Measurements from ENCODE around the gene S1PR3.

The S1PR3 gene

DNA sequence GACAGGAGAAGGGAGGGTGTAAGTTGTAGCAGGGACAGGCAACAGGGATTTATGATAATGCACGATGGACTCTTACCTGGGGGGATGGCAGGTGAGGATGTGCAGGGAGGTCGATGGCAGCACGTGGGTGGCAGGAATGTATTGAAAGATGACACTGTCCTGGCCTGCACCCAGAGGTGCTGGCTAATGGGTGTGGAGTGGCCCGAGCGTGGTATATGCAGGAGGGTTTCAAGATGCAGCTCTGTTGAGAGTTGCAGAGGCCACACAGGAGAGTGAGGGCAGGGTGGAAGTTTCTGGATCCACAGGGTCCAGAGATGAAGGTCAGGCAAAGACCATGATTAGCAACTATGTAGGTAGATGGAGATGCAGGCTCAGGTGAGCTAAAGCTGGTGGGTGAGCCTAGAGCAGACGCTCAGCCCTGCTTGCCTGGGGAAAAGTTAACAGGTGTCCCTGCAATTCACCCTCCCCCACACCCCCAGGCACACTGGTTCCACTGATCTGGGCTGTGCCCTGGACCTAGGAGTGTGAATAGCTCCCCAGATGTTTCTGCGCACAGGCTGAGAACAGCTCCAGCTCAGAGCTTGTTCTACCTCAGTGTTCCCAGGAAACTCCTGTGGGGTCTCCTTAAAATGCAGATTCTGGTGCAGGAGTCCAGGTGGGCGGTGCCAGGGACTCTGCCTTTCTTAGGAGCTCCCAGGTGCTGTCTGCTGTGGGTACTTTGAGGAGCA lies 21.5 kb upstream of the S1PR3 start:
- no peak for DNase-seq (ENCODE audit: low spot score)

DNA sequence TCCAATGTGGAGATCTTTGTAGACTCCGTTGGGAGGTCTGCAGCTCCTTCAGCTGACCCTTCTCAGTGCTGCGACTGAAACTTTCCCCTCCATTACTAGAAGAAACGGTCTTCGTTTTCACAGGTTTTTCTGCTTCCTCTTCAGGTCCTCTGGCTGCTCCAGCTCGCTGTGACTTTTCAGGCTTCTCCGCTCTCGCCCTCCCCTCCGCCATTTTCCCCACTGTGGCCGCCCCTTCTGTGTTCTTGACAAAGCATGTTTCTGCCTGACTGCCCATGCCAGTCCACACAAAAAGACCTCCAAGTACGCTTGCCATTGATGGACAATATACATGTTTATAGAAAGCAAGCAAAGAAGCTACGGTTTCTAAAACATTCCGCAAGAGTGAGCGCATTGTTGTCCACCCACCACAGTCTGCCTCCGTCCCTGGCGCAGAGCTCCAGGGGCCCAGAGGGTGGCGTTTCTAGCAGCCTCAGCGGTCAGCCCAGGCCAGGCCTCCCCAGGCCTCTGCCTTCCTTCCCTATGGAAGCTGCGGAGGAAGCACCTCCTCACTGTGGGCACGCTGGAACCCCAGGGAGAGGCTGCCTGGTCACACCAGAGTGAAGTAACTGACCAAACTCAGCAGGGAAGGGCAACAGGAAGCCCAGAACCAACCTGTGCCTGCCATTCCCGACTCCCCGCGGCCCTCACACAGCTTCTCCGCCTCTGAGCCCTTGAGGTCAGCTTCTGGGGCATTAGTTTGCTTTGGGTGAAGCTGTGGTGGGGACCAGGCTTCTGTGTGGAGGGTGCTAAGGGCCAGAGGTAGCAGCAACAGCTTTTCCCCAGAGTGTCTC lies 19.9 kb upstream of the S1PR3 start:
- no peak for DNase-seq (ENCODE audit: low spot score)

DNA sequence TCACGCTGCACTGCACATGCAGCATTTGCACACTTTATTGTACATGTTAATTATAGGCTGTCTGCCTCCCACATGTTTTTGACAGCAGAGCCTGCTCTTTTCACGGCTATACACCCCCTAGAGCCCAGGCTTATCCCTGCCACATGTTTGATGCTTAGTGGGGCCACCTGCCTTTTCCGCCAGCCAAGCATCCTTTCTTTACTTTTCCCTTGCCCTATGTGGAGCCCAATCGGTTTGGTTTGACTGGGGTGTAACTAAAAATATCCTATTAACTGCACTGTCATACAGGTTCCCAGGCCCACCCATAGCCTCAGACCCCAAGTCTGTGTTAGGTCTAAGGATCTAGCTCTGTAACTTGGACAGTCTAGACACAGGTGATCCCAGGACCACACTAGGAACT lies 18.9 kb upstream of the S1PR3 start:
- no peak for DNase-seq (ENCODE audit: low spot score)

DNA sequence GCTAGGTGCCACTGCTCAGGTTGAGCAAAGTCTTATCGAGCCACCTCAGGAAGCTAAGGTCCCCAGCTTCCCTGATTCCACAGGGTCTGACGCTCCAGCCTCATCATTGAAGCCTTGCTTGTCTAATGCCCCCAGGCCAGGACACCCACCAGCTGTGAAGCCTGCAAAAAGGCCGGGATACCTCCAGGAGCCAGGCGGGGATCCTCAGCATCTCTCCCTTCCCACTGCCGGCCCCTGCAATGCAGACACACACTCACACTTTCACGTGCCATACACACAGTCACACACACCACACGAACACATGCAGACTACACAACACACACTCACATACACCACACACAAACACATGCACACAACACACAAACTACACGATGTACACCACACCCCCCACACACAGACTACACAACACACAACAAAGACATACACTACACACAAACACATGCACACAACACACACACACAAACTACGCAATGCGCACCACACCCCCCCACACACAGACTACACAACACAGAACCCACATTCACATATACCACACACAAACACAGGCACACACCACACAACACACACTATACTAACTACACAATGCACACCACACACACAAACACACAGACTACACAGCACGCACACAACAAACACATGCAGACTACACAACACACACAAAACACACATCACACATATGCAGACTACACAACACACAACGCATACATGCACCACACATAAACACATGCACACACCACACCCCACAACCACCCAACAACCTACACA lies 17.8 kb upstream of the S1PR3 start:
- no peak for DNase-seq (ENCODE audit: low spot score)

GRCh38 chr9:88974641-88975040 lies 16.6 kb upstream of the S1PR3 start:
- no peak for DNase-seq (ENCODE audit: low spot score)

DNA sequence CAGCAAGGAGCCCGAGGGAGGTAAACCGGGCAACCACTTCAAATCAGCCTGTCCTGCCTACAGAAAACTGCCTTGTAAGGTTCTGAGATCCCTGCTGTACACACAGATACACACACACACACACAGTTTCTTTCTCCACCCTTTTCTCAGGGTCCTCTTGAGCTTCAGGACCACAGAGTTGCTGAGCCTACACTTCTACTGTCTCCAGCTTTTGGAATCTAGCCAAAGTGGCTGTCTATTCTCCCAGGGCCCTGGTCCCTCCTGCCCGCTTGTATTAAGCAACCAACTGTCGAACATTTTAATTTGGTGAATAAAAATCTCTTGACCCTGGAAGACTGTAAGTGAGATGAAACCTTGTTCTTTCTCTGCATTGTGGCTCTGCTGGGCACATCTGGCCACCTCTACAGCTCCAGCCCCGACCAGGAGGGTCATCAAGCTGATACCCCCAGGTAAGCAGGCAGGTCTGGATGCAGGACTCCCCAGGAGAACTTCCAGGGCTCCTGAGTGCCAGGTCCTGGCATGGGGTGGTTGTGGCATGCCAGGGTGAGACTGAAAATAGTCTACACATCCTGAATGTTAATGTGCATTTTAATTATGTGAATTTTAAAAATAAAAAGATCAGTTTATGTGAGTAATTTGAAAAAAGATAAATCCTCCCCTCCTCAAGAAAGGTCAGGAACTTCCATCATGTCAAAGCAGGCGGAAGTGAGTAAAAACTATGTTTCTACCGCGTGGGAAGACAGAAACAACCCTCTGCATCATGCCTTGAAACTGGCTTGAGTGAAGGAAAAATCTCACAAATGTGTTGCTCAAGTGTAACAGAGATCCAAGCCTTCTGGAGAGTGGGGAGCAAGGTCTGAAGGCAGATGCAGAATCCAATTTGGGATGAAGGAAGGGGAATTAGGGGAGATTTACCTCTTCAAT lies 15.0 kb upstream of the S1PR3 start:
- no peak for DNase-seq (ENCODE audit: low spot score)

- no peak for DNase-seq (ENCODE audit: low spot score)
Observed at GRCh38 chr9:88976890-88977257, 14.4 kb upstream of the S1PR3 start.

DNA sequence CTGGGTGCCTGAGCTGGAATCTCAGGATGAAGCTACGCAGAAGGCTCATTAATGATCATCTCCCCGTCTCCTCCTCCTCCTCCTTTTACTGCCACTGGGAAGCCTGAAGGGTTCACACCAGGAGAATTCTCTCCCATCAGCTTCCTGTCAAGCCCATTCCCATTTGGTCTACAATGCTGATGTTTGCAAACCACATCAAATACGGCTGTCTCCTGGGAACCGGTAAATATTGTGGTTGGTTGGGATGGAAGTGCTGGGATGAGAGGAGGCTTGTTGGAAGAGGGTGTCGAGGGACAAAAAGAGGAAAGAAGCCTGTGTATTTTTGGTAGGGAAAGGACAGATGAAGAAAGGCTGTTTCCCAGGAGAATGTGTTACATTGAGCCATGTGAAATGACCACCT lies 13.2 kb upstream of the S1PR3 start:
- DNase-seq (ENCODE audit: low spot score) = no peak

GRCh38 chr9:88979021-88979420 lies 12.2 kb upstream of the S1PR3 start:
- DNase-seq (ENCODE audit: low spot score) = no peak

DNA sequence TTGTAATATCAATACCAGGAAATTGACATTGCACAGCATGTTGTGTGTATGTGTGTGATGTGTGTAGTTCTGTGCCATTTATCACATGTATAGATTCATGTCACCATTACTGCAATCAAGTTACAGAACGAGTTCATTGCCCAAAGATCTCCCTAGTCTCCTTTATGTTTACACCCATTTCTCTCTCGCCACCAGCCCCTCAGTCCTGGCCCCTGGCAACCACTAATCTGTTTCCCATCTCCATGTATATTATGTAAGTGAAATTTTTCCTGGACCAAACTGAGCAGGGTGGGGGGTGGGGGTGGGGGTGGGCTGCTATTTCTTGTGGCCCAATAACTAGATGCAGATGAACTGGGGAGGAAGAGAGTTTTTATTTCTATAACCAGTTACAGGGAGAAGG lies 11.5 kb upstream of the S1PR3 start:
- DNase-seq (ENCODE audit: low spot score) = no peak

- no peak for DNase-seq (ENCODE audit: low spot score)
Observed at GRCh38 chr9:88980740-88981203, 10.5 kb upstream of the S1PR3 start.

DNA sequence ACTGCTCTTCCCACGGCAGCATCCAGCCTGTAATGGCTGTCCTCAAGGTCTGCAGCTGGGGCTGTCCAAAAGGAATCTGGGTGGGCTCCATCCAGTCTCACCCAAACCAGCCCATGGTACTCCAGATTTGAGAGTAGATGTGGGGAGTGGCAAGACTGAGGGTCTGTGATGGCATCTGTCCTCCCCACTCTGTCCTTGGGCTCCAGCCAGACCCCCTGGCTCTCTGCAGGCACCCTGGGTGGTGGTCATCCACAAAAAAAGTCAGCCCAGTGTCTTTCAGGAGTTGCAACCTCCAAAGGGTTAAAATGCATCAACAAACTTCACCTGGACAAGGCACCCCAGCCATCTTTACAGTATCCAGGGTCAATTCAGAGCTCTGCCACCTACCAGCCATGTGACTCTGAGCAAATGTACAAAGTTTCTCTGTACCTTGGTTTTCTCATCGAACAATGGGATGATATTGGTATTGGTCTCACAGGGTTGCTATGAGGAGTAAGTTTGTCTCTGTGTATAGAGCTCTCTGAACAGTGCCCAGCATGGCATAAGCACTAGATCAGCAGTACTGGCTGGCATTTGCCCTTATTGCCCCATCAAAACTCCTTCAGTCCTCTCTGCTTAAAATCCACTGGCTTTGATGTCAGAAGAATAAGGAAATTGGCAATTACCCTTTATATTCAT lies 7.3 kb upstream of the S1PR3 start:
- no peak for DNase-seq (ENCODE audit: low spot score)

GRCh38 chr9:88984543-88984883 lies 6.8 kb upstream of the S1PR3 start:
- DNase-seq (ENCODE audit: low spot score) = no peak

DNA sequence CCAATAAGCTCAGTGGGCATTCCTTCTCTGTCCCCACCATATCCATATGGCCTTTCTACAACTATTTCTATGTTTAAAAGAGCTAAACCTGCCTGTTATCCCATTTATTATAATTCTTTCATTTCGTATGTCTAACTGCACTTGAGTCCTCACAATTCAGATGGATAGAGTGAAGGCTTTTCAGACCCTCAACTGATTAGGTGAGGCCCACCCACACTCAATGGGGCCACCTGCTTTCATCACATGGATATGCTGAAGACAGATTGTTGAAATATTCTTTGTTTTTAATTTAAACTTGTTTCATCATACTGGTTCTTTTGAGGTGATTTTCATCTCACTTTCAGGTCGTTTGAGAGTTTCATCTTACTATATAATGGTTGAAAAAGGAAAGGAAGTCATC lies 5.7 kb upstream of the S1PR3 start:
- no peak for DNase-seq (ENCODE audit: low spot score)

- DNase-seq (ENCODE audit: low spot score) = no peak
Observed at GRCh38 chr9:88986776-88987175, 4.5 kb upstream of the S1PR3 start.

DNA sequence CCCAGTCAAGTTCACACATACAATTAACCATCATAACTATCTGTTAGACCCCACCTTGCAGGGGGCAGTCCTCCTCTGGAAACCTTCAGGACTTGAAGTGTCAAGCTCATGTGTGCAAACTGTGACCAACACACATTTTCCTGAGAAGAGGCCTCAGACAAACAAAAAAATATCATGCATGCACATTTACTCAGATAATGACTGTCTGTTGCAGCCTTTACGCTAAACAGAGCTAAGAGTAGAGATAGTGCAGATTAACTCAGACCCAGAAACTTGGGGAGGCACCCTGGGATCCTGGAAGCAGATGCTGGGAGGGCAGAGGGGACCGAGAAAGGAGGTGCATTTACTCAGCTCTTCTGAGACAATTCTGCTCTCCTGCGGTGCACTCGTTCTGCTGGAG lies 3.6 kb upstream of the S1PR3 start:
- DNase-seq (ENCODE audit: low spot score) = no peak

DNA sequence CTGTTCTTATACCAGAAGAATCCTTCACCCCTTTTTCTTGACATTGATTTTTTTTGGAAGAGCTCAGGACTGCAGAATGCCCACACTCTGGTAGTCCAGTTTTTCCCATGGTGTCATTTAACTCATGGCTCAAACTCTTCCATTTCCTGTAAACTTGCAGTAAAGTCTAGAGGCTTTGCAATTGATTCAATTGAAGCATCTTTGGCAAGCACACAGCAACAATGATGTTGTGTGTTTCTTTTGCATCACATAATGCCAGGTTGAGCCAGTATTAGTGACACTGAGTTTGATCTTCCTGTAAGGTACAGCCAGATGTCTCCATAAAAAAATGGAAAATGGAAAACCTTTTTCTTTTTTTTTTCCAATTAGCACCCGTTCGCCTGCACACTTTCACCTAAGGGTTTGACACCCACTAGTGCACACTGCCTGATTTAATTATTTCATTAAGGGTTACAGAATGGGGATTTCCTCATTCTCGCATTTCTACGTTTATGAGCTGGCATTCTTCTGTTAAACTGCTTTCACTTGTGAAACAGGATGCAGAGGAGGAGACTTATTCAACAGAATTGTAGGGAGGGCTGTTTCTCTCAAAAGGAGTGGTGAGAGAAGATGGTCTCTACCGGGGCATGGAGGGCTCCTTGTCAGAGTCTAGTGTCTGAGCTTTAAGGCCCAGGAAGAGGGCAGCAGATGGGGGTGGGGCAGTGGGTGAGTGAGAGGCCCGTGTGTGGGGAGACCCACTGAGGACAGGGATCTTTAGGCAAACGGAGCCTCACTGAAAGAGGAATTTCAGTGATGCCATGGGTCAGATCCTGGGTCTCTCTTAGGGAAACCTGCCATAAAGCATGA lies 2.2 kb upstream of the S1PR3 start:
- DNase-seq (ENCODE audit: low spot score) = no peak

- no peak for DNase-seq (ENCODE audit: low spot score)
Observed at GRCh38 chr9:88990041-88990728, 1.1 kb upstream of the S1PR3 start.

DNA sequence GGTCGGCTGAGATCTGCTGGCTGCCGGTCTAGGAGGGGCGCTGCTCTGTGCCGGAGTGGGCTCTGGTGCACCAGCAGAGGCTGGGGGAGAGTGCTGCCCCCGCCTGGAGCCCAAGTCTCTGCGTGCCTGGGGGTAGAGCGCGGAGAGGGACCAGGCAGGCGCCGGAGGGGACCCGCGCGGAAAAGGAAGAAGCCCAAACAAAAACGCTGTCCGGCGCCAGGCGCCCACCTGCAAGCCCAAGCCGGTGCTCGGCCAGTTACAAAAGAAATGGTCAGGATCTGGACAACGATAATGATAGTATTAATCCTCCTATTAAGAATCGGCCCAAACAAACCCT lies 571 bp upstream of the S1PR3 start:
- no peak for DNase-seq (ENCODE audit: low spot score)

- no peak for DNase-seq (ENCODE audit: low spot score)
Observed at GRCh38 chr9:88992556-88992955, 1.3 kb downstream of the S1PR3 start.

Data from CD4-positive, alpha-beta T cell treated with Interleukin-6 at 100 ng/mL for 8 hours (primary cell).